ENCODE results near the gene KCTD1. TPM values are rescaled to one million over a fixed set of nuclear protein-coding genes. Genes with fewer than 3 reads are reported as not detected.

KCTD1 gene
- total RNA-seq, 2 experiments from 2014 or later, result 10.1 to 10.3 TPM

DNA sequence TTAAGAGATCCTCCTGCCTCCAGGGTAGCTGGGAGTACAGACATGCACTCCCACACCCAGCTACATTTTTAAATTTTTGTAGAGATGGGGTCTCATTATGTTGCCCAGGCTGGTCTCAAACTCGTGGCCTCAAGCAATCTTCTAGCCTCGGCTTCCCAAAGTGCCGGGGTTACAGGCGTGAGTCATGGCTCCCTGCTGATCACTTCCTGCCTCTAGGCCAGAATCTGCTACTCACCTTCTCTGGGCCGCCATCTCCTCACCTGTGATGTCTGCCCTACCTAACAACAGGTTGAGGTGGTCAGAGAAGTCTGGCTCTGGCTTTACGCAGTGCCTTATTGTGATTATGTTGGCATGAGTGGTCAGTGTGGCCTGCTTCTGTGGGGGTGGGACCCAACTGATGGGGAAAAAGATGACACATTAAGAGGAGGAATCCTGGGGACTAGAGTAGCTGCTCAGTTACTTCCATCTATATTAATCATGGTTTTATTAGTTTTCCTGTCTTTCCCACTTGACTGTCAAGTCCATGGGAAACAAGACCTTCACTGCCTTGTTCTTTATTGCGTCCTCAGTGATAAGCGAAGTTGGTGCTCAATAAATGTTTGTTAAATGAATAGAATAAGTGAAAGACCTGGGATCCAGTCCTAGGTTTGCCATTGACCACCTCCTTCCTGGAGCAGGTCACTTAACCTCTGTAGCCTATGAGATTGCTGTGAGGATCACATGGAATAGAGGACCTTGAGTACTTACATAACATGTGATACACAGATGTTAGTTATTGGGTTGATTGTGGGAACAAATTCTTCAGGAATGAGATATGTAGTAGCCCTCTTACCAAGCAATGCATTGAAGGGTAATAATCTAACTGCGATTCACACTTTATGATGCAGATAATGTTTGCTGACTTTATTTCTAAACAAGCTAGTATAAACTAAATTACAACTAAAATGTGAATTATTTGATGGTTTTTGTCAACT lies 15.7 kb downstream of the KCTD1 start:
- no peak overlapping the region for H2AFZ ChIP-seq (ENCODE audit: low read length)
- no peaks in the 10 kb centered on the region for H3K79me2 ChIP-seq (ENCODE audit: insufficient read depth, low read depth, low read length)
- no peak overlapping the region for H3K4me2 ChIP-seq (ENCODE audit: low read length)
- H4K20me1 ChIP-seq (ENCODE audit: insufficient read depth, low read length), result no peaks in the 10 kb centered on the region
- CTCF ChIA-PET (ENCODE audit: unreplicated experiment), result interaction anchor here (1.4 kb wide), 1 partner anchor 10 kb away, joined by 3 read pairs; no protein-coding TSS in a partner anchor
- no peaks in the 10 kb centered on the region for H3K4me1 ChIP-seq (ENCODE audit: insufficient read depth, low read length, poor library complexity, severe bottlenecking)
- no peaks in the 10 kb centered on the region for H3K9me2 ChIP-seq (ENCODE audit: insufficient read depth, low read length)
- H3K36me3 ChIP-seq (ENCODE audit: insufficient read depth, low read length), result no peaks in the 10 kb centered on the region
- no peaks in the 10 kb centered on the region for H3K9me3 ChIP-seq (ENCODE audit: low read length)
- no peak overlapping the region for H3K4me3 ChIP-seq (ENCODE audit: low read depth, low read length, poor library complexity, severe bottlenecking)
- DNase-seq (ENCODE audit: low spot score), result no peak
- H3K27ac ChIP-seq (ENCODE audit: low read depth, low read length, poor library complexity, severe bottlenecking), result no peak overlapping the region
- BruUV-seq (replicated peaks), result no TSS peak
- no peak for TF ChIP-seq EZH2phosphoT487 (IDR thresholded peaks at IDR 0.05; ENCODE audit: borderline replicate concordance, low read depth, low read length)
- intact Hi-C loops (cut with micrococcal nuclease; ENCODE audit: unreplicated experiment), result no loop called here
- POLR2A ChIA-PET, result interaction anchor here (0.7 kb wide), 1 partner anchor 20 kb away, joined by 3 read pairs; no protein-coding TSS in a partner anchor

DNA sequence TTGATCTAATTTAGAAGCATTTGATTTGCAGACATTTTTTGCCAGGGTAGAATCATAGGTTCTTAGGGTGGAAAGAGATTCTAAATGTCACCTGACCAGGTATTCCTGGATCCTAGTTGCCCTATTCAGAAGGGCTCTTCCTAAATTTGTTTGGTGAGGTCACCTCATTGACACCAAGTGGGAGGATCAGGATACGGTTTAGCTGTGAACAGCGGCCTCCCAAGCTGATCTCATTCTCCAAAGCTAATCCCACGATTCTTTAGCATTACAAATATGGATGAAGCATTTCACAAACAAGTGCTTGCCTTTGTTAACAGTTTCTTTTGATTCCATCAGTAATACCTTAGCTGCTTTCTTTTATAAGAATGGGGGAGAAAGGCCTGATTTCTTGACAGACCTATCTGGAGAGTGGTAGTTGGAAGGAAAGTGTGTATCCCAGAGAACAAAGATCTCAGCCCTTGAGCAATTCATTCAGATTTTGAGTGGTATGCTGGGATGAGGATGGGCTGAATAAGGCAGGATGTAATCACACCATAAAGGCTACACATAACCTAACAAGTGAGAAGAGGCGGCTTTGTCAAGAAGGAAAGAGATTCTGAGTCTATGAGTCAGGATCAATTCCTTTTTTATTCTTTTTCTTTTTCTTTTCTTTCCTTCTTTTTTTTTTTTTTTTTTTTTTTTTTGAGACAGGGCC lies 16.6 kb downstream of the KCTD1 start:
- no peaks in the 10 kb centered on the region for H3K79me2 ChIP-seq (ENCODE audit: insufficient read depth, low read depth, low read length)
- no peak overlapping the region for H3K27ac ChIP-seq (ENCODE audit: low read depth, low read length, poor library complexity, severe bottlenecking)
- BruUV-seq (replicated peaks), result no TSS peak
- no peak overlapping the region for H2AFZ ChIP-seq (ENCODE audit: low read length)
- POLR2A ChIA-PET, result no interaction called here
- H3K4me1 ChIP-seq (ENCODE audit: insufficient read depth, low read length, poor library complexity, severe bottlenecking), result no peaks in the 10 kb centered on the region
- intact Hi-C loops (cut with micrococcal nuclease; ENCODE audit: unreplicated experiment), result no loop called here
- no peak for DNase-seq (ENCODE audit: low spot score)
- H3K9me3 ChIP-seq (ENCODE audit: low read length), result no peaks in the 10 kb centered on the region
- no peaks in the 10 kb centered on the region for H4K20me1 ChIP-seq (ENCODE audit: insufficient read depth, low read length)
- H3K9me2 ChIP-seq (ENCODE audit: insufficient read depth, low read length), result no peaks in the 10 kb centered on the region
- TF ChIP-seq EZH2phosphoT487 (IDR thresholded peaks at IDR 0.05; ENCODE audit: borderline replicate concordance, low read depth, low read length), result no peak
- TF ChIP-seq, protein P1, sequence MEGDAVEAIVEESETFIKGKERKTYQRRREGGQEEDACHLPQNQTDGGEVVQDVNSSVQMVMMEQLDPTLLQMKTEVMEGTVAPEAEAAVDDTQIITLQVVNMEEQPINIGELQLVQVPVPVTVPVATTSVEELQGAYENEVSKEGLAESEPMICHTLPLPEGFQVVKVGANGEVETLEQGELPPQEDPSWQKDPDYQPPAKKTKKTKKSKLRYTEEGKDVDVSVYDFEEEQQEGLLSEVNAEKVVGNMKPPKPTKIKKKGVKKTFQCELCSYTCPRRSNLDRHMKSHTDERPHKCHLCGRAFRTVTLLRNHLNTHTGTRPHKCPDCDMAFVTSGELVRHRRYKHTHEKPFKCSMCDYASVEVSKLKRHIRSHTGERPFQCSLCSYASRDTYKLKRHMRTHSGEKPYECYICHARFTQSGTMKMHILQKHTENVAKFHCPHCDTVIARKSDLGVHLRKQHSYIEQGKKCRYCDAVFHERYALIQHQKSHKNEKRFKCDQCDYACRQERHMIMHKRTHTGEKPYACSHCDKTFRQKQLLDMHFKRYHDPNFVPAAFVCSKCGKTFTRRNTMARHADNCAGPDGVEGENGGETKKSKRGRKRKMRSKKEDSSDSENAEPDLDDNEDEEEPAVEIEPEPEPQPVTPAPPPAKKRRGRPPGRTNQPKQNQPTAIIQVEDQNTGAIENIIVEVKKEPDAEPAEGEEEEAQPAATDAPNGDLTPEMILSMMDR (conservative IDR thresholded peaks at IDR 0.05; ENCODE audit: low read length), result no peak
- no peak overlapping the region for H3K4me3 ChIP-seq (ENCODE audit: low read depth, low read length, poor library complexity, severe bottlenecking)
- no peaks in the 10 kb centered on the region for H3K36me3 ChIP-seq (ENCODE audit: insufficient read depth, low read length)
- CTCF ChIA-PET (ENCODE audit: unreplicated experiment), result interaction anchor here (1.4 kb wide), 1 partner anchor 10 kb away, joined by 3 read pairs; no protein-coding TSS in a partner anchor
- no peak overlapping the region for H3K4me2 ChIP-seq (ENCODE audit: low read length)

DNA sequence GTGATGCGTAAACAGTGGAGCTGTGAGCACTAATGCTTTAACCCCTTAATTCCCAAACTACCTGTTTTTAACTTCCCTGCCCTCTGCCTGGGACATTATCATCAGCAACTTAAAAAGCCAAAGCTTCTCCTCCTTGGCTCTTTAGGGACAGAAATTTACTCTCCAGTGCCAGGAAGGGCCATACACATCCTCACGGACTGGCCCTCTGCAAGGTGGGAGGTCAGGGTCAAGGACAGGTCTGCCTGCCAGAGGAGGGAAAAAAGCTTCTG lies 21.5 kb downstream of the KCTD1 start:
- Histone ChIP-seq H3K4me3 (ENCODE audit: low read depth, low read length, poor library complexity, severe bottlenecking) (no peak overlapping the region), H3K36me3 (ENCODE audit: insufficient read depth, low read length) (no peaks in the 10 kb centered on the region), H3K4me2 (ENCODE audit: low read length) (no peak overlapping the region), H3K9me2 (ENCODE audit: insufficient read depth, low read length) (no peaks in the 10 kb centered on the region), H3K79me2 (ENCODE audit: insufficient read depth, low read depth, low read length) (no peaks in the 10 kb centered on the region), H2AFZ (ENCODE audit: low read length) (no peak overlapping the region), H3K4me1 (ENCODE audit: insufficient read depth, low read length, poor library complexity, severe bottlenecking) (no peaks in the 10 kb centered on the region), H3K27ac (ENCODE audit: low read depth, low read length, poor library complexity, severe bottlenecking) (no peak overlapping the region), H4K20me1 (ENCODE audit: insufficient read depth, low read length) (no peaks in the 10 kb centered on the region), H3K9me3 (ENCODE audit: low read length) (no peaks in the 10 kb centered on the region)
- no TSS peak for BruUV-seq (replicated peaks)
- DNase-seq (ENCODE audit: low spot score), result no peak
- POLR2A ChIA-PET, result interaction anchor here (0.6 to 1.6 kb wide), 5 partner anchors 9 to 143 kb away, joined by 3 to 5 read pairs (median 4); no protein-coding TSS in a partner anchor
- CTCF ChIA-PET (ENCODE audit: unreplicated experiment), result no interaction called here
- no peak for TF ChIP-seq EZH2phosphoT487 (IDR thresholded peaks at IDR 0.05; ENCODE audit: borderline replicate concordance, low read depth, low read length)
- TF ChIP-seq, protein P1 (conservative IDR thresholded peaks at IDR 0.05; ENCODE audit: low read length), result no peak
- intact Hi-C loops (cut with micrococcal nuclease; ENCODE audit: unreplicated experiment), result no loop called here

Data from OCI-LY7 (cell line).